Measurements from ENCODE around the gene DSC1.

GRCh38 chr18:31143025-31143424 lies 19.6 kb downstream of the DSC1 start:
- TF ChIP-seq NFRKB (IDR thresholded peaks at IDR 0.05) (no peak), TEAD2 (CRISPR knock-in tag; IDR thresholded peaks at IDR 0.05) (no peak), SMAD1 (CRISPR knock-in tag; IDR thresholded peaks at IDR 0.05; ENCODE audit: borderline replicate concordance, low read depth) (no peak)
- TF ChIP-seq, protein P1, sequence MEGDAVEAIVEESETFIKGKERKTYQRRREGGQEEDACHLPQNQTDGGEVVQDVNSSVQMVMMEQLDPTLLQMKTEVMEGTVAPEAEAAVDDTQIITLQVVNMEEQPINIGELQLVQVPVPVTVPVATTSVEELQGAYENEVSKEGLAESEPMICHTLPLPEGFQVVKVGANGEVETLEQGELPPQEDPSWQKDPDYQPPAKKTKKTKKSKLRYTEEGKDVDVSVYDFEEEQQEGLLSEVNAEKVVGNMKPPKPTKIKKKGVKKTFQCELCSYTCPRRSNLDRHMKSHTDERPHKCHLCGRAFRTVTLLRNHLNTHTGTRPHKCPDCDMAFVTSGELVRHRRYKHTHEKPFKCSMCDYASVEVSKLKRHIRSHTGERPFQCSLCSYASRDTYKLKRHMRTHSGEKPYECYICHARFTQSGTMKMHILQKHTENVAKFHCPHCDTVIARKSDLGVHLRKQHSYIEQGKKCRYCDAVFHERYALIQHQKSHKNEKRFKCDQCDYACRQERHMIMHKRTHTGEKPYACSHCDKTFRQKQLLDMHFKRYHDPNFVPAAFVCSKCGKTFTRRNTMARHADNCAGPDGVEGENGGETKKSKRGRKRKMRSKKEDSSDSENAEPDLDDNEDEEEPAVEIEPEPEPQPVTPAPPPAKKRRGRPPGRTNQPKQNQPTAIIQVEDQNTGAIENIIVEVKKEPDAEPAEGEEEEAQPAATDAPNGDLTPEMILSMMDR (CRISPR knock-in tag; IDR thresholded peaks at IDR 0.05) = no peak

Measured in HepG2 (cell line).